Embryonic facial prominence (tissue), 1 donor: Measurements from ENCODE around the gene TWSG1.

Experiments
- DNase-seq: peaks from one replicate; pipeline ENCODE4 v3.0.0-alpha.2; 2016; ENCODE audit errors: extremely low spot score

The TWSG1 gene

GRCh38 chr18:9334329-9334972 lies at the start of gene TWSG1:
TWSG1 (plus strand) TSS chr18:9334773; CDS start chr18:9337230, 2,457 bp downstream.
- peak; percentile 86 for DNase-seq

DNA sequence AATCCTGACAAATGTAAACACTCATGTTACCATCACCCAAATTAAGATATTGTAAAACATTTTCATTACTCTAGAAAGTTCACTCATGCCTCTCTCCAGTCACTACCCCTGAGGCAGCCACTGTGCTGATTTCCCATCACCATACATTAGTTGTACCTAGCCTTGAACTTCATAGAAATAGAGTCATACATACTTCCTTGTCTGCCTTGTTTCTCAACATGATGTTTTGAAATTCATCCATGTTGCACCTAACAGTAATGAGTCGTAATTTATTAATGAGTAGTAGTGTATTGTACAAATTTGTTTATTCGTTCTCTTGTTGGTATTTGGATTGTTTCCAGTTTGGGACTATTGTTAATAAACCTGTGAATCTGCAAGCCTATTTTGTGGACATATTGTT lies 49.0 kb upstream of the TWSG1 start:
- no peak for DNase-seq

- DNase-seq, result no peak
Observed at GRCh38 chr18:9287036-9287435, 47.5 kb upstream of the TWSG1 start.

- no peak for DNase-seq
Observed at GRCh38 chr18:9289698-9290097, 44.9 kb upstream of the TWSG1 start.

DNA sequence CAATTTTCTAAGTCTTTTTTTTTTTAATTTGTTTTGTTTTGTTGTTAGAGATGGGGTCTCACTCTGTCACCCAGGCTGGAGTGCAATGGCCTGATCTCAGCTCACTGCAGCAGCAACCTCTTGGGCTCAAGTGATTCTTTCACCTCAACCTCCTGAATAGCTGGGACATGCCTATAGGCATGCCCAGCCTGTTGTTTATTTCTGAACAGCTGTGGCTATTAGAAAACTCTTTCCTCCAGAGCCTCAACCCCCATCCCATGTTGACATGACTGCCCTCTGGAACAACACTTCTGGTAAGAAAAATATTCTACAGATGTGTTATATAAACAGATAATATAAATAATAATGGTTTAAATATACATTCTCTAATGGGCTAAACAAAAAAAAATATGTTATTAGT lies 44.4 kb upstream of the TWSG1 start:
- no peak for DNase-seq

GRCh38 chr18:9292047-9292446 lies 42.5 kb upstream of the TWSG1 start:
- no peak for DNase-seq

DNA sequence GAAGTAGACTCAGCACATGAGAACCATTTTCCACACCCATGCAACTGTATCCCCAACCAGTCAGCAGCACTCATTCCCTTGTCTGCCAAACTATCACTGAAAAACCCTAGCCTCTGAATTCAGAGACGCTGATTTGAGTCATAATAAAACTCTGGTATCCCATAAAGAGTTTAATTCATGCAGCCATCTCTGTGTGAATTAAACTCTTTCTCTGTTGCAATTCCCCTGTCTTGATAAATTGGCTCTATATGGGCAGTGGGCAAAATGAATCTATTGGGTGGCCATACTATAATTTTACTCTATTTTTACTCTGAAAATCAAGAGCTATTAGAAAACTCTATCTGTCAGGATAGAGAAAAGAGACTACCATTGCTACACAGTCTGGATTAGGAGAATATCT lies 40.6 kb upstream of the TWSG1 start:
- DNase-seq, result no peak

- no peak for DNase-seq
Observed at GRCh38 chr18:9296233-9297006, 38.2 kb upstream of the TWSG1 start.

DNA sequence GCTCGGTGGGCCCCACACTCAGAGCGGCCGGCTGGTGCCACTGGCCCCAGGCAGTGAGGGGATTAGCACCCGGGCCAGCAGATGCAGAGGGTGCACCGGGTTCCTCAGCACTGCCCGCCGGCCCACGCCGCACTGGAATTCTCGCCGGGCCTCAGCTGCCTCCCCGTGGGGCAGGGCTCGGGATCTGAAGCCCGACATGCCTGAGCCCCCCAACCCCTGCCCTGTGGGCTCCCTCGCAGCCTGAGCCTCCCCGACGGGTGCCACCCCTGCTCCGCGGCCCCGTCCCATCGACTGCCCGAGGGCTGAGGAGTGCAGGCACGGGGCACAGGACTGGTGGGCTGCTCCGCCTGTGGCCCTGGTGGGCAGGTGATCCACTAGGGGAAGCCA lies 37.6 kb upstream of the TWSG1 start:
- DNase-seq, result no peak

DNA sequence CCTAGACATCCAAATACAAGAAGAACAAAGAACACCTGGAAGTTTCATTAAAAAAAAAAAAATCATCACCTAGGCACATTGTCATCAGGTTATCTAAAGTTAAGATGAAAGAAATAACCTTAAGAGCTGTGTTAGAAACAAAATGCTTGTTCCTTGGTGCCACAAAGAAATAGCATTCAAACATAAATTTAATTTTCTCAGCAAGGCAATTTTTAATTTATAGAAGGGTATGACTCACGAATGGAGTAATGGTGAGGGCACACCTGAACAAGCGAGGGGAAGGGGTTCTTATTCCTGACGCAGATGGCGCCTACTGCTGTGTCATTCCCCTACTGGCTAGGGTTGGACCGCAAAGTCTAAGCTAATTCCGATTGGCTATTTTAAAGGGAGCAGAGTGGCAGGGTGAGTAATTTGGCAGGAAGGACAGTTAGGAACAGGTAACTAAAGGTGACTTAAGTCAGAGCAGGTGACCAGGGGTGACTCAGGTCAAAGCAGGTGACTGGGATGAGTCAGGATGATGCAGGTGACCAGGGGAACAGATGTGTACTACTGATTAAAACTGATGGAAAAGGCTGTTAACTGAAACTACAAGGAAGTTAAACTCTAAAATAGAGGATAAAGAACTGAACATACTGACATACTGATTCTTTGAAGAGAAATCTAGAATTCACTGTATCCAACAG lies 30.0 kb upstream of the TWSG1 start:
- DNase-seq, result no peak

GRCh38 chr18:9319333-9319732 lies 15.2 kb upstream of the TWSG1 start:
- no peak for DNase-seq

- no peak for DNase-seq
Observed at GRCh38 chr18:9321017-9321452, 13.5 kb upstream of the TWSG1 start.

GRCh38 chr18:9321736-9322135 lies 12.8 kb upstream of the TWSG1 start:
- DNase-seq, result no peak

DNA sequence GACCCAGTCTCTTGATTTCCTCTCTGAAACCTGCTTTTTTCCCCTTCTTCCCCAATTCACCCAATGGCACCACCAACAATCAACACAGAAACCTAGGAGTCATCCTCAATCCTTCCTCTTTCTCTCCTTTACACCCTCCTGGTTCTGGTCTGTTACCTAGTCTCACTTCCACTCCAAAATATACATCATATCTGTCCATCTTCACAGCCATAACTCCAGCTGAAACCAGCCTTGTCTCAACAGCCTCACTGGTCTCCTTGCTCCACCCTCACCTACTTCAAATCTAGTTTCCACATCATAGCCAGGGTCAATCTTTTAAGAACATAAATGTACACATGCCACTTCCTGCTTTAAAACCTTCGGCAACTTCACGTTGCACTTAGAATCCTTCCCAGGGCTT lies 11.8 kb upstream of the TWSG1 start:
- no peak for DNase-seq

DNA sequence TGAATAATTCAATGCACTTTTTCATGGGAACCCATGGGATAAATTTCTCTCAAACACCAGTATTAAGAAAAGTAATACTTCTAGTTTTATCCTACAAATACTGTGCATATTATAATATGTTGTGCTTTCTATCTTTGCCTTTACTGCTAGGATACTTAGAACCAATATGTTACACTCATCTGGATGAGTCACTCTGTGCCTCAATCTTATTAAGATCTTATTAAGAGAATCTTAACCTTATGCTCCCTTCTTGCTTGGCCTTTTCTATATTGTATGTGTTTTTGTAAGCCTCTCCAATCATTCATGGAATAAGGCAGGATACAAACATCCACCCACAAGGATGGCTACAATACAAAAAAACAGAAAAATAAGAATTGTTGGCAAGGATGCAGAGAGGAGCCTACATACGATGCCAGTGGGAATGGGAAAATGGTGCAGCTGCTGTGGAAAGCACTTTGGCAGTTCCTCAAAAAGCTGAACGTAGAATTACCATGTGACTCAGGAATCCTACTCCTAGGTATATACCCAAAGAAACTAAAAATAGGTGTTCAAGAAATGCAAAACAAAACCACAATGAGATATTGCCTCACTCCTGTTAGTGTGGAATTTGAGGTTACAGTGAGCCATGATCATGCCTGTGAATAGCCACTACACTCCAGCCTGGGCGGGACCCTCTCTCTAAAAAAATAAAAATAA lies 10.7 kb upstream of the TWSG1 start:
- DNase-seq, result no peak

DNA sequence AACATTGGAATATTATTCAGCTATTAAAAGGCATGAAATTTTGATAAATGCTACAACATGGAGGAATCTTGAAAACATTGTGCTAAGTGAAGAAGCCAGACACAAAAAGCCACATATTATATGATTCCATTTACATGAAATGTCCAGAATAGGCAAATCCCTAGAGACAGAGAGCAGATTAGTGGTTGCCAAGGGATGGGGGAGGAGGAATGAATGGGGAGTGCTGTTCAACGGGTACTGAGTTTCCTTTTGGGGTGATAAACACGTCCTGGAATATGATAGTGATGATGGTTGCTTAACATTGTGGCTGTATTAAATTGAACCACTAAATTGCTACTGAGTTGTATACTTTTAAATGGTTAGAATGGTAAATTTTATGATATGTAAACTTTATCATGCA lies 8.9 kb upstream of the TWSG1 start:
- DNase-seq, result no peak

DNA sequence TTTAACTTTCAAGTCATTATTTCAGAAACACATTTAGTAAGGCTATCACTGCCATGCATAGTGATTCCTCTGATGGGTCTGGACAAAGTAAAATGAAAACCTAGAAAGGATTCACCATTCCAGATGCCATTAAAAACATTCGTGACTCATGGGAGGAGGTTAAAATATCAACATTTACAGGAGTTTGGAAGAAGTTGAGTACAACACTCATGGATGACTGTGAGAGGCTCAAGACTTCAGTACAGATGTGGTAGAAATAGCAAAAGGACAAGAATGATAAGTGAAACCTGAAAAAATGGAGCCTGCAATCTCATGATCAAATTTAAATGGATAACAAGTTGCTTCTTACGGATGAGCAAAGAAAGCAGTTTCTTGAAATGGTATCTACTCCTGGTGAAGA lies 5.8 kb upstream of the TWSG1 start:
- DNase-seq, result no peak

GRCh38 chr18:9329471-9329870 lies 5.1 kb upstream of the TWSG1 start:
- no peak for DNase-seq

GRCh38 chr18:9330419-9330818 lies 4.2 kb upstream of the TWSG1 start:
- DNase-seq, result no peak

- DNase-seq, result peak; percentile 14
Observed at GRCh38 chr18:9333441-9334328, 888 bp upstream of the TWSG1 start.

GRCh38 chr18:9334973-9335696 lies 562 bp downstream of the TWSG1 start:
- no peak for DNase-seq
